CD4-positive, alpha-beta T cell treated with Interleukin-15 for 1 hour (primary cell): ENCODE data around the gene CREBBP.
"Not testable (repeated sequence)": the region's sequence is repeated elsewhere in the genome, so short reads cannot be mapped to it uniquely, and the experiment has no call there.

Source experiments
- DNase-seq: peaks from one replicate; pipeline ENCODE4 v3.0.0-alpha.2; 2020

Gene CREBBP

DNA sequence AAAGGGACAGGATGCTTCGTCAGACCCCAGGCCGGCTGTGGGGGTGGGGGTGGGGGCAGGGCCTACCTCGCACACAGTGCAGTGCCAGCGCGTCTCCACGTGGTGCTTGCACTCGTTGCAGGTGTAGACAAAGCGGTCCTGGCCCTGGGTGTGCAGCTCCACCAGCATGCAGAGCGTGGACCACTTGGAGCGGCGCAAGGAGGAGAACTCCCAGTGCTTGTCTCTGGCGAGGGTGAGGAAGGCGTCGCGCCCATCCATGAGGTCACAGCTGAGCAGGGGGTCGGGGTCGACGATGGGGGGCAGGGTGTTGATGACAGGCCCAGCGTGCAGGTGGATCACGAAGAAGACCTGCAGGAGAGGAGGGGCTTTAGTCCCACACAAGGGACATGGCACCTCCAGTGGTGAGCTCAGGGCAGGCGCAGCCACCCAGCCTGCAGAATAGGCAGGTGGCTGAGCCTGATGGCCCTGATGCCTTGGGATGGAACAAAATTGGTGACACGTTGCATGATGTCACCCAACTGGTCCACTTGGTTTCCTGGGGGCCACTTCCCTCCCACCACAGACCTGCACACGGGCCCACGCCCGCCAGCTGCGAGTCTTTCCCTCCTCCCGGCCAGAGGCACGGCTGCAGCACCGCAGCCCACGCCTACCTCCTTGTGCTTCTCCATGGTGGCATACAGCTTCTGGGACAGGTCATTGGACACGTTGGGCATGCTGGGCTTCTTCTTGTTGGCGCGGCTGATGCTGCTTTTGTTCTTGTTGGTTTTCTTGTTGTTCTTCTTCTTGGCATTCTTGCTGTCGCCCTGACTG is 149.2 kb downstream of the CREBBP start:
- DNase-seq = no peak

DNA sequence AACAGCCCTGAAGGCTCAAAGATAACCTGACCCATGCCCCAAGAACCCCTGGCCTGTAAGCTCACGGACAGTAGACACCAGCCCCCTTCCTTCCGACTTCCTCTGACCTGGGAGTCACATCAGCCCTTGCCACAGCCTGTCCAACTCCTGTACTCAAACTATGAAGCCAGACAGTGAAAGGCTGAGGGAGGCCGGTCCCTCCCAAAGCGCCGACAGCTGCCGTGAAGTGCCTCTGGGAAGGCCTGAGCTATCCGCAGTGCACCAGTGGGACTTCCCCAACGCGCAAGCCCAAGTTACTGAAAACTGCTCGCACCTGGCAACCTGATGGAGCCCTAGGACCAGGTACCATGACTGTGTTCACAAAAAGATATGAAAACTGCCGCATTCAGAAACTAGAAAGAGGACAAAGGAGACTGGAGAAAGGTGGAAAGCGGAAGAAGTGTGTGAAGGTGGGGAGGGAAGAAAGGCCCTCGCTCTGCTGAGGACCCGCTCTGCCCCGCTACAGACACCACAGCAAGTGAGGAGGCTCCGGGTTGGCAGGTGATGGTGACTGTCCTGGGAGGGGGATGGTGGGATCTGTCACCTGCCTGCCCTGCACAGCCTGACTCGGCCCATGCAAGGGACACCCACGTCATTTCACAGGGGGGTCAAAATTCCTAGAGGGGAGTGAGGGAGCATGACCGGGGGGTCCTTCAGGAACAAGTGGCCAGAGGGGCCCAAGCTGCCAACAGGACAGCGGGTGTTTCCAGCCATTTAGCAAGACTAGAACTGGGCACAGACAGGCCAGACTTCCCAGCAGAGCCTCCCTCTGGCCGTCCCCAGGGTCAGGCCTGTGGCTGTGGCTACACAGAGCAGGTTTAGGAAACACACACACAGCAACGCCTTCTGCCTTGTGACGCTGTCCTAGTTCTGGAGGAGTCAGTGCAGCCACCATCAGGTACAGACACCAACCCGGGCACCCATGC is 150.1 kb downstream of the CREBBP start:
- no peak for DNase-seq

DNA sequence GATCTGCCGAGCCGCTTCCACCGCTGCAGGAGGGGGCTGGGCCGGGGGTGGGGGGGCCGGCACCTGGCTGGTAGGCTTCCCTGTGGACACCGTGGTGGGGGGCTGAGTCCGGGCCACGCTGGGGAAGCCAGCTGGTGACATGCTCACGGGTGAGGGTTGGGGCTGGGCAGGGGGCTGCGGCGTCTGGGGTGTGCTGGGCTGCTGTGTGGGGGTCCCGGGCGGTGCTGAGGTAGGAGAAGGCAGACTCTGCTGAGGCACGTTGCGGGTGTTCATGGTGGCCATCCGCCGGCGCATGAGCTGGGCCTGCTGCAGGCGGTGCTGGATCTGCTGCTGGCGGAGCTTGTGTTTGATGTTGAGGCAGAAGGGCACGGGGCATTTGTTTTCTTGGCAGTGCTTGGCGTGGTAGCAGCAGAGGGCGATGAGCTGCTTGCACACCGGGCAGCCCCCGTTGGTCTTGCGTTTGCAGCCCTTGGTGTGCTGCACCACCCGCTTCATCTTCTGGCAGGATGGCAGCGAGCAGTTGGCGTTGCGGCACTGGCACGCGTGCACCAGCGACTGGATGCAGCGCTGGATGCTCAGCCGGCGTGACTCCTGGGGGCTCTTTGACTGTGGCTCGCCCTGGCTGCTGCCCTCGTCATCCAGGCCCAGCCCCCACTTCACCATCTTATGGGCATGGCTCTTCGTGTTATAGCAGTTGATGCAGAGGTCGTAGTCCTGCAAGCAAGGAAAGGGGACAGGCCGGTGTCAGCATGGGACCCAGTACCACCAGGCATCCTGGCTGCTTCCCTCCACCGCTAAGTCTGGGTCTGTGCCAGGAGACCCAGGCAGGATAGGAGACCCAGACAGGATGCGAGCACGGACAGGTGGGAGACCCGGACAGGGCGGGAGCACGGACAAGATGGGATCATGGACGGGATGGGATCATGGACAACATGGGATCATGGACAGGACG is 151.1 kb downstream of the CREBBP start:
- no peak for DNase-seq

DNA sequence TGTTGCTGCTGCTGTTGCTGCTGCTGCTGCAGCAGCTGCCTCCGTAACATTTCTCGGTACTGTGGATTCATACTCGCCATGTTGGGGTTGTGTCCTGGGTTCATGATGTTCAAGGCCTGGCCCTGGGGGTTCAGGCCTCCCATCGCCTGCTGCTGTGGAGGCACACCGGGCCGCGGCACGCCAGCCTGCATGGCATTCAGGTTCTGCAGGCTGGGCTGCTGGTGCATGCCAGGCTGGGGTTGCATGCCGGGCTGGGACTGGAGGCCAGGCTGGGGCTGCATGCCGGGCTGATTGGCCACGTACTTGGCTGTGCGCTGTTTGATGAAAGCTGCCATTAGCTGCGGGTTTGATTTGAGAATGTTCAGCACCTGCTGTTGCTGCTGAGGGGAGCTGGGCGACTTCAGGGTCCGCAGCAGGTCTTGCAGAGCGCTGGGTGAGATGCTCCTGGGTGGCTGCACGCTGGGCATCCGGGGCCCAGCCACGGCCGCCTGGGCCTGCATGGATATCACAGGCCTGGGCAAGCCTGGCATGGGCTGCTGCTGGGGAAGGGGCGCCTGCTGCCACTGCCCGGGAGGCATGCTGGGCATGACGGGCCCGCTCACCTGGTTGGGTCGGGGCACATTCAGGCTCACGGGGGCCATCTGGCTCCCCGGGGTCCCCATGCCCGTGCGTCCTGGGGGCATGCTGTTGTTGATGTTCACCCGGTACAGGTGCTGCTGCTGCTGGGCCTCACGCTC is 151.9 kb downstream of the CREBBP start:
- DNase-seq = no peak

DNA sequence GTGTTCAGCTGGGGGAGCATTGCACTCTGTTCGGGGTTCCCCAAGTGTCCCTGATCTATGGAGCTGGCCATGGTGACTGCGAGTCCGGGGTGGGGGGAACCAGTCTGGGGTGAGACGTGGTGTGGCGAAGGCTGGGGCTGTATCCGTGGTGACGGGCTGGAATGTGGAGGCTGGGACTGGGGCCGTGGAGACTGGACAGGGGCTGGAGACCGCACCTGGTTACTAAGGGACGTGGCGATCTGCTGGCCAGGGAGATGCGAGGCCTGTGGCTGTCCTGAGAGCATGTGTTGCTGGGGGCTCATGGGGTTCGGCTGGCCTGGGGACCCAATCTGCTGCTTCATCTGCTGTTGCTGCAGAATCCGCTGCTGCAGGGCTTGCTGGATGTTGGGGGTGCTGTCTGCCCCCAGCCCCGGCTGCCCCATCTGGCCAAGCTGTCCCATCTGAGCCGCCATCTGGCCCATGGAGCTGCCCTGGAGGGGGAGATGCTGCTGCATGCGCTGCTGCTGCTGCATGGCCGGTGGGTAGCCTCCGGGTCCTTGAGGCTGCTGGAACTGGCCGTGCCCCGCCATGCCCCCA is 152.6 kb downstream of the CREBBP start:
- no peak for DNase-seq

DNA sequence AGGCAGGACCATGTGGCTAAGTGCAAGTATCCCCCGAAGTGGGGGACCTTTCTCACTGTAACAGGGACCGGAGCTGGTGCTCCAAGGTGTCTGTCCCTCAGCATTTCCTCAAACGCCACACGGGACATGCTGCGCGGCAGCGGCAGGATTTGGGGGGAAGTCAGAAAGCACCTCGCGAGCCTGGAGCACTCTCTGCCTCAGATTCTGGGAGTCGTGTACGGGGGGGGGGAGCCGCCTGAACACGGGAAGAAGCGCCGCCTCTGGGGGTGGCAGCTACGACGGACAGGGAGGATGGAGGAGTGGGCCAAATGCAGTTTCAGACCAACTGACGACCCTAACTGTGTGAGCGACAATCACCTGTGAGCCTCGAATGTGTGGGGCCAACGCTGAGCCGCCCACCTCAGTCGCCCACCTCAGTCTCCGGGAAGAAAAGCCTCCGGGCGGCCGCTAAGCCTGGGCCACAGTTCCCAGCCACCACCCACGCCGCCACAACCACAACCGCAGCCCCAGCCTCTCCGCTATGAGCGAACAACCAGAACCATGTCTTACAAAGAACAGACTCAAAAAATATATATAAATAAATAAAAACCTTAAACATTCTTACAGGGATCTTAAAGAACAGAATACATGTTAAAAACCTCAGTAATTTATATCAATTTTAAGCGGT is 154.4 kb downstream of the CREBBP start:
- no peak for DNase-seq

DNA sequence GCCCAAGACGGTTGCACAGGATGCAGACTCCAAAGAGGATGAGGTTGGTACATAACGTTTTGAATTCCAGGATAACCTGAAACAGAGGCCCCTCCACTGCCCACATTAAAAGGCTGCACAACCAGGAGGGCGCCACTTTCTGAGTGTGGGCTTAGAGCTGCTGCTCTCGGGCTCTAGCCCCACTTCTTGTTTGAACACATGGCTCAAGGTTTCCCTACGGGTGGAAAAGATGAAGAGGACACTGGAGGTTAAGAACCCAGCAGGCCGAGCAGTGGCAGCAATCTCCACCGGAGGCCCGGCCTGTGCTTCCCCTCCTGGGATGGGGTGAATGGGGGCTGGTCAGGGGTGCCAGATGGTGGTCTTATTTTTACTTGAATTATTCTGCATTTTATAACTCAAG is 155.2 kb downstream of the CREBBP start:
- DNase-seq = no peak

DNA sequence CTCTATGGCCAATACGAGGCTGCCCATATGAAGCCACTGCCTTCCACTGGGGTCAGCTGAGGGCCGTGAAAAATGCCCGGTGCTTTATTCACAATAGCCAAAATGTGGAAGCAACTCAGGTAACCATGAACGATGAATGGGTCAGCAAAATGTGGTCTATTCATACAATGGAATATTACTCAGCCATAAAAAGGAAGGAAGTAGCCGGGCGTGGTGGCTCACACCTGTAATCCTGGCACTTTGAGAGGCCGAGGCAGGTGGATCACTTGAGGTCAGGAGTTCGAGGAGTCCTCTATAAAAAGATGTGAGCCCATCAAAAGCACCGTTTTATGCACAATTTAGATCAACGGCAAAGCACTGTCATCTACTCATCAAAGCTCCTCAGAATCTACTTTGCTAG is 158.0 kb downstream of the CREBBP start:
- no peak for DNase-seq

DNA sequence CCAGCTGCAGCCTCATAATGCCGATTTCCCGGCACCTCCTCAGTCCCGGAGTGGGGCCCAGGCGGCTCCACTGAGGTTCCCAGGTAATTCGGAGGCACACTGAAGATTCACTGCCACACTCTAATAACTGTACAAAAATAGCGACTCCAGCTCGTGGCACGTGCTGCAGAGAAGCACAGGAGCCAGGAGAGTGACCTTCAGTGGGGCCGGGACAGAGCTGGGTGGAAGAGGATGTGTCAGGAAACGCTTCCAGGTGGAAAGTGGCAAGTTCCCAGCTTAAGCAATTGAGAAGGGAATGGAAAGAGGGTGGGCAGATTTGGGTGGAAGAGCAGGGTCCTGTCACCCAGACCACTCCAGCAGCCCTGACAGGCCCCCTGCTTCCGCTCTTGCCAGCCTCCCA is 160.1 kb downstream of the CREBBP start:
- DNase-seq = no peak

DNA sequence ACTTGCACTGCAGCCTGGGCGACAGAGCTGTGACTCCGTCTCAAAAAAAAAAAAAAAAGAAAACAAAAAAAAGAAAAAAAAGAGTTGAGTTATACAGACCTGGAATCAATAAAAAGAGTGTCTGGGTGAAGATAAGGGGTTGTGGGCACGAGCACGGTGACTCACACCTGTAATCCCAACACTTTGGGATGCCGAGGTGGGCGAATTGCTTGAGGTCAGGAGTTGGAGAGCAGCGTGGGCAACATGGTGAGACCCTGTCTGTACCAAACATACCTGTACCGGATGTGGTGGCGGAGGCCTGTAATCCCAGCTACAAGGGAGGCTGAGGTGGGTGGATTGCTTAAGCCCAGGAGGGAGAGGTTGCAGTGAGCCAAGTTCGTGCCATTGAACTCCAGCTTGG is 161.9 kb downstream of the CREBBP start:
- DNase-seq = no peak

DNA sequence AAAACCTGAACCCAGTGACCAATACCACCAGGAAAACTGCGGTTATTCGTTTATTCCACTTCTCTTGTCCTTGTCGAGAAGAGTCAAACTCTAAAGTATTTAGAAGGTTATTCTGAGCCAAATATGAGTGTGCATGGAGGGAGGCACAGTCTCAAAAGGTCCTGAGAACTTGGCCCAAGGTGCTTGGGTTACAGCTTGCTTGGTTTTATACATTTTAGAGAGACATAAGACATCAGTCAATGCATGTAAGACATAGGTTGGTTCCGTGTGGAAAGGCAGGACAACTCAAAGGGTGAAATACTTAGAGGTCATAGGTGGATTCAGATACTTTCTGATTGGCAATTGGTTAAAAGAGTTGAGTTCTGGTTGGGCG is 162.5 kb downstream of the CREBBP start:
- DNase-seq = no peak

DNA sequence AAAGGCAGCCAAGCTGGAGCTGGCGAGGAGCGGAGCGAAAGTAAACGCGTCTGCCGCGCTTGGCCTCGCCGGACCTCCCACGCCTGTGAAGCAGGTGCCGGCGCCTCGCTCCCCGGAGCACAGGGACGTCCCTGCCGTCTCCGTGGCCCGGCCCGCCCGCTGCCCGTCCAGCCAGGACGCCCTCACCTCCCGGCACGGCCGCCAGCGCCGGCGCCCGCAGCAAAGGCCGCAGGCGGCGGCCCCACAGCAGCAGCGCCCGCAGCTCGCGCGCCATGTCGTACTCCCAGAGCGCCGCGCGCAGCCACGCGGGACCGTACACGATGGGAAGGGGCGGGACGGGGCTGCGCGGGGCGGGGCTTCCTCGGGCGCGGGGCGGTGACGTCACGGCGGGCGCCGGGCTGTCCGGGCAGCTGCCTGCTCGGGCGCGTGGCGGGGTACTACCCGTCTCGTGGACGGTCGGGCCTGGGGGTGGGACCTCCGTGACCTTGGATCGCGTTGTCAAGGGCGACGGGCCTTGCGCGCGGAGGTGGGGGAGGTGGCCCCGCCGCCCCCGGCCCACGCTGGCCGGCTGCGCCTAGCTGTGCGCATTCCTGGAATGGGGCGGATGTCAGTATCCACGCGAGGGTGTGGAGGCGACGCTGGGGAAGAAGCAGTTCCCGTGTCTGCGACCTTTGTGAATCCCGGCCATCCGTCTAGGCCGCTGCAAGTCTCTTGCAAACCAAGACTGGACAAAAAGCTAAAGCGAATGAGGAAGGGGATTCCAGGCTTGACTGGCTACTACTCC is 163.1 kb downstream of the CREBBP start, which contains the start of gene TRAP1:
Gene TRAP1 (minus strand): TSS at position 290 of the 784 bp plus-strand sequence. CDS start 16 bp downstream, at position 274.
- peak; percentile 91 for DNase-seq

DNA sequence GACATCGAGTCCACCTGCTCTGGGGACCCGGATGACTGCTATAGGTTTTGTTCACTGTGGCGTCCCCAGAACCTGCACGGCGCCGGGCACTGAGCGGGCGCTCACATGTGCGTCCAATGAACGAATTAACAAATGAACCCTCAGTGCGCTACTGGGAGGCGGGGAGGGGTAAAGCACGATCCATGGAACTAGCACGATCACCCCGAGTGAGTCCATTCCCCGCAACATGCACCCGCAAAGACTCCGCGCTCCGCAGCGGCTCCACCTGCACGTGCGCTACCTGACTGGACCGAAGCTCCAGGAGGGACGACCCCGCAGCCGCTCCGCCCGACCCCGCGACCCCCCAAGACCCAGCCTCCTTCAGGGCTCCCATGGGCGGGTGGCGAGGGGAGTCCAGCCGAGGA is 163.7 kb downstream of the CREBBP start:
- DNase-seq = no peak

DNA sequence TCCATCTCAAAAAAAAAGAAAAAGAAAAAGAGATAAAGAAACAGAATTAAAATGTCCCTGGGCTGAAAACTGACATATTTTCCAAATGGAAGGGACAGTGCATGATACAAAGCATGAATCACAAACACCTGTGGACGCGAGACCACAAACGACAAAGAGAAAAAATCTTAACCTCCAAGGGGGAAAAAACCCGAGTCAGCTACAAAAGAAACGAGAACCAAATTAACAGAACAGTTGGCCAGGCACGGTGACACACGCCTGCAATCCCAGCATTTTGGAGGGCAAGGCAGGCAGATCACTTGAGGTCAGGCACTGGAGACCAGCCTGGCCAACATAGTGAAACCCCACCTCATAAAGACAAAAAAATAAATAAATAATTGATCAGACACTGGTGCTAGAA is 165.1 kb downstream of the CREBBP start:
- DNase-seq = no peak

DNA sequence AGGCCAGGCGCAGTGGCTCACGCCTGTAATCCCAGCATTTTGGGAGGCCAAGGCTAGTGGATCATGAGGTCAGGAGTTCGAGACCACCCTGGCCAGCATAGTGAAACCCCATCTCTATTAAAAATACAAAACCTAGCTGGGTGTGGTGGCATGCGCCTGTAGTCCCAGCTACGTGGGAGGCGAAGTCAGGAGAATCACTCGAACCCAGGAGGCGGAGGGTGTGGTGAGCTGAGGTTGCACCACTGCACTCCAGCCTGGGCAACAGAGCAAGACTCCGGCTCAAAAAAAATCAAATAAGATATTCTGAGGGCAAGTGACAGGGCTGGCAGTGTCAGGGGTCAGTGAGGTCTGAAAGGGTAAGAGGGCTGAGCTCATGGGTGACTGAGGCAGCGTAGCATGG is 166.1 kb downstream of the CREBBP start:
- DNase-seq = not testable (repeated sequence)

DNA sequence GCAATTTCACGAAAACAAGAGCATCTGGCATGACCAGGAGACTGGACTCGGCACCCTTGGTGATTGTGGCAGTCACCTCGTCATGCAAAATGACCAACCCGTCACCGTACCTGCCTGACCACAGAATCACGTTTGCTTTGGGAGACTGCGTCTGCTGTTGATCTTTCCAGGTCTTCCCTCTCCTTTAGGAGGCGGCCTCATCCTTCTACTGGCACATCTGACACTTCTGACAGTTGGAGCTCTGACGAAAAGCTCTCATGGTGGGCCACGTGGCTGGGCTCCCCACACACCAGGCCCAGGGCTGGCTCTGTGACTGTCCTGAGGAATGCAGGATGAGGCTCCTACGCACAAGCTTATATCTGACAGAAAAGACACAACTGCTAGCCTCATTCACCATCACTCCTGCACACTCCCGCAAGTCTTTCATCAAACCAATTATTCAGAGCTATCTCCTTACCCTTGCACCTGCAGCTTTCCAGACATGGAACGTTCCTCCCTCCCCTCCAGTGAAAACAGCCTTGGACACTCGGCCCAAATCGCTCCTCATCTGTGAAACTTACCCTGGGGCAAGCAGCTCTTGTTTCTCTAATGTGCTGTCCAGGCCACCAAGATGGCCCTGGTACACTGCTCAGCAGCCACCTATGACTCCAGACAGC is 166.8 kb downstream of the CREBBP start:
- no peak for DNase-seq

DNA sequence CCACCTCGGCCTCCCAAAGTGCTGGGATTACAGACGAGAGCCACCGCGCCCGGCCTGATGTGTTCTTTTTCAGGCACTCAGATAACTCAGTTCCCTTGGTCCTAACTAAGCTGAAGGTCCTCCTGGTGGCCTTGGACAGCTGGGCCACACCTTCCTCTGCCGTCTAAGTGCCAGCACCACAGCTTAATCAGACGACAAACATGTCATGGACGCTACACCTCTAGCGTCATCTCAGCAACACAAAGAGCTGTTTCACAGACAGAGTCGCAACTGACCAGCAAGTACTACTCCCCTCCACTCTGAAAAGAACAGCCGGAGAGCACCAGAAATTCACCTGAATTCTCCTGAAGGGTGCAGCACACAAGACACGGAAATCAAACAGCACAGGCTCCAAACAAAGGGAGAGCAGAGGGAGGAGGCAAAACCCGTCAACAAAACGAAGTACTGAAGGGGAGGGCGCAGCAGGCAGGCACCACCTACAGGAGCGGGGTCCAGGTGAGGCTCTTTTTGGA is 167.6 kb downstream of the CREBBP start:
- no peak for DNase-seq

DNA sequence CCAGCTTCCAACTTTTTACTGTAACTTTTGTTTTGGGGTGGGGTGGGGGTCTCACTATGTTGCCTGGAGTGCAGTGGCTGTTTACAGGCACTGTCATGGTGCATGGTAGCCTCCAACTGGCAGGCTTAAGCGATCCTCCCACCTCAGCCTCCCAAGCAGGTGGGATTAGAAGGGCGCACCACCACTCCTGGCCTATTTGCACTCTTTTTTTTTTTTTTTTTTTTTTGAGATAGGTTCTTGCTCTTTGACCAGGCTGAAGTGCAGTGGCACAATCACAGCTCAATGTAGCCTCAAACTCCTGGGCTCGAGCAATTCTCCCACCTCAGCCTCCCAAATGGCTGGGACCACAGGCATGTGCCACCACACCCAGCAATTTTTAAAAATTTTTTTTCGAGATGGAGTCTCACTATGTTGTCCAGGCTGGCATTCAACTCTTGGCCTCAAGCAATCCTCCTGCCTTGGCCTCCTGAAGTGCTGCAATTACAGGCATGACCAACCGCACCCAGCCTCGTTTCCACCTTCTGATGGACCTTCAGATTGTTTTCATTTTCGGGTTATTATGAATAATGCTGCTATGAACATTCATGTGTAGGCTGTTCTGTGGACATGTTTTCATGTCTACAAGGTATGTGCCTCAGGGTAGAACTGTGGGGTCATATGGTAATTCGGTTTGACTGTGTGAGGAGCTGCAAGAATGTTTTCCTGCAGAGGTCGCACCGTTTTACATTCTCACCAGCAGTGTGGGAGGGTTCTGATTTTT is 174.1 kb downstream of the CREBBP start:
- DNase-seq = no peak

DNA sequence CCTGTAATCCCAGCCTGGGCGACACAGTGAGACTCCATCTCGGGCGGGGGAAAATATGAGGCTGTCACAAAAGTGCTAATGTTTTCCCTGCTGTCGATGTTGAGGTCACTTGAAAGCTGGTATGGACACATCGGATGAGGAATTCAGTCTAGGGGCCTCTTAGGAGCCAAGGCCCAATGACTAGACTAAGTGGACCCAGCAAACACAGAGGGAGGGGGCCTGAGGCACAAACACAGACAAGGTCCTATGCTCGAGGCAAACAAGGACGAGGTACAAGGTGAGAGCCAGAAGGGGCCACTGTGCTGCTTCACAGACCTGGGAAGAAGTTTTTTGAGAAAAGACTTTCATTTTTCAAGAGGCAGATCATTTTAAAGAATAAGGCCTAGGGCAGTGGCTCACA is 178.4 kb downstream of the CREBBP start:
- no peak for DNase-seq
